CD4-positive, alpha-beta T cell treated with Interleukin-17A for 1 hour (primary cell): ENCODE data around the gene SLC25A21.

ENCODE experiments used
- DNase-seq: peaks from one replicate; pipeline ENCODE4 v3.0.0-alpha.2; 2020

SLC25A21 gene

DNA sequence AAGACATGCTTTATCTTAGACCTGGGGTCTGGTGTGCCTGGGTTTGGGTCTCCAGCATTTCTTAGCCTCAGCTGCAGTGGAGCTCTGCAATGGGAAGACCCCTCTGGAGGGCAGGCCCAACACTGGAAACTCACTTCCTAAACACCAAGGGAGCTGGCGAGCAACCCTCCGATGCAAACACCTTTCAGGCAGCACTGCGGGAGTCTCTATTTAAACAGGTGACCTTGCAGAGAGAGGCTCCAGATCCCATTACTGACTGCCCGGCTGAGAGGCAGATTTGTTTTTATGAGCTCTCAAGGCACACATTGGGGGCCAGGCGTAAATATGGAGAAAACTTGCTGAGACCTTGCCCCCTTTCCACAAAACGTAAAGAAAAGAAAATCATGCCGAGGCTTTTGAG, 315.3 kb downstream of the SLC25A21 start:
- DNase-seq, result no peak

GRCh38 chr14:36856095-36856878, 316.1 kb downstream of the SLC25A21 start:
- no peak for DNase-seq

GRCh38 chr14:36855396-36855795, 317.0 kb downstream of the SLC25A21 start:
- no peak for DNase-seq

DNA sequence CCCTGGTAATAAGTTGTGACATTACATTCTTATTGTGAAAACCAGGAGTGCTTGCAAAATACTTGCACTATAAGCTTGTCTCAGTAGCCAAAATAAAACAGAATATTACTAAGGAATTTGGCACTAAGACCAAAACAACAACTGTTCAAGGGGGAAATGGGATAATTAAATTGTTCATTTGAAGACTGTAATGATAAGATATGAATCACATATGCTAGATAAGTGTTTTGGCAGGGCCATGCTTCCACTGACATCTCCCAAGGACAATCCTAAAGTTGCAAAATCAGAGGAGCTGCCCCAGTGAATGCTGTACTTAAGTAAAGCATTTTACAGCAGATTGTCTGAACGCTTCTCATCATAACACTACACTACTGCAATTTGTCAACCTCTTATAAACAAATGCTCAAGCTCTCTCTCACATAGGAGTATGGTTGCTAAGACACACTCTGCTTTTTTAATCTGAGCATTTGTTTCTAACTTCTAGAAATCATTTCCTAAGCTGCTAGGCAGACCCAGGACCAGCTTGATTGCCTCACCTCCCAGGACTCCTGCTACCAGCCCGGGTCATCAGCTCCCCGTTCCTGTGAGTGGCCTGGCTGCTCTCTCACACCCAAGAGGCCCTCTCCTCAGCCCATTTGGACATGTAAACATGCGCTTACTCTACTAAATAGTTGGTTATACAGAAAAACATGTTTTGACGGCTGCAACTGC, 319.3 kb downstream of the SLC25A21 start:
- no peak for DNase-seq

GRCh38 chr14:36848213-36848612, 324.2 kb downstream of the SLC25A21 start:
- DNase-seq, result no peak

GRCh38 chr14:36847366-36847765, 325.0 kb downstream of the SLC25A21 start:
- DNase-seq, result no peak

GRCh38 chr14:36845356-36846012, 326.9 kb downstream of the SLC25A21 start:
- no peak for DNase-seq

DNA sequence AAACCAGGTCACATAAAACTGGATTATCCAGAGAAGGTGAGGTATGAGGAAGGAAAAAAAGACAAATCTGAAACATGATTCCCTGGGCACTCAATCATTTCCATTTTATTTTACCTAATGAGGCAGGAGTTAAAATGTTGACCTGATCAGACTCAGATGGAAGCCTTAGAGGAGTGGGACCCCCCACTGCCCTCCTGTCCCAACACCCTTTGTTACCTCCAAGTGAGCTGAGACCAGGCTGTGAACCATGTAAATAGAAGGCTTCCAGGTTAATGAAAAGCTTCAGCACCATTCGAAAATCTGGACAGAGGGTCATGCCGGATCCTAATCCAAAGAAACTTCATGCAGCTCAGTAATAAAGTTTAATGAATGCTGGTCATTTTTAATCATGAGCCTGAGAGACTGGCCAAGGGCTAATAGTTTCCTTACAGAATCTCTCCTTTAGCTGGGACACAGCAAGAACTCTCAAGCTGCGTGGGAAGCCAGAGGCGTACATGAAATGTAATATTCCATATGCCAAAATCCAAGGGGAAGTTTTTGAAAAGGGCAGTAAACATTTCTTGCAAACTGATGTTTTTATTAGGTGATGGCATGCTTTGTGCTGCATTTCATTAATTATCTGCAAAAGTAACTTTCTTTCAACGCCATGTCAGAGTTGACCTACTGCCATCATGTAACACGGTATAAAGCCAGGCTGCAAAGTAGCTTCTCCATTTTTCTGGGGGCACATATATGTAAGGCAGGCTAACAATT, 327.8 kb downstream of the SLC25A21 start:
- DNase-seq, result no peak

- no peak for DNase-seq
Observed at GRCh38 chr14:36843410-36843809, 329.0 kb downstream of the SLC25A21 start.

DNA sequence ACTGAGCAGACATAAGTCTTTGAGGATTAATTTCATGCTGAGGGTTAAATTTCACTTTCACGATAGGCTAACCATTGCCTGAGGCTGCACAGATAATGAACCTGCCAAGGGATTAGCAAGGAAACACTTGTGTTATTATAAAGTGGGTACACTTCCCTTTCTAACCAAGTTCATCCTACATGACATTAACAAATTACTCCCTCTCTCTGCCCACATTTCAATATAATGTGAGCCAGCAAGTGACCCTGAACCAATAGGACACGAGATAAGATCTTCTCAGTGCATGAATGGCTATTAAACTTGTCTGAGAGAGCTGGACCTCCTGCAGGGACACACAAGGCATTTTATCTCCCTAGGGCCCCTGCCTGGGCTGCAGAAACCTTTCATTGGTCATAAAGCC, 337.3 kb downstream of the SLC25A21 start:
- DNase-seq, result no peak

GRCh38 chr14:36834293-36834692, 338.1 kb downstream of the SLC25A21 start:
- DNase-seq, result no peak

DNA sequence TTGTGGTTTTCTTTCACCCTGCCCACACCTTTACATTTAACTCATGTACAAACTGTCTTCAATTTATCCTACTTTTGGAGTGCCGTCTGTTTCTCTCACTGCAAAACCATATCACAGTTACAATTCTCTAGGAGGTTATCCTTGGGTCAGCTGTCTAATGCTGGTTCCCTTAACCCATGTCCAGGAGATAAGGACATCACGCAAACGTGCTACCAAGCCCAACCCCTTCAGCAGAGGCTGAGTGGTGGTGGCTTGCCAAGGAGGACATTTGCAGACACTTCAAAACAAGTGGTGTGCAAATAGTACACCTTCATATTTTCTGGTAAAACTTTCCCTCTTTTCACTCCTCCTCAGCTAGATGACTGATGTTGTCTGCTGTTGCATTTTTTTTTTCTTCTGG, 342.9 kb downstream of the SLC25A21 start:
- DNase-seq, result no peak

DNA sequence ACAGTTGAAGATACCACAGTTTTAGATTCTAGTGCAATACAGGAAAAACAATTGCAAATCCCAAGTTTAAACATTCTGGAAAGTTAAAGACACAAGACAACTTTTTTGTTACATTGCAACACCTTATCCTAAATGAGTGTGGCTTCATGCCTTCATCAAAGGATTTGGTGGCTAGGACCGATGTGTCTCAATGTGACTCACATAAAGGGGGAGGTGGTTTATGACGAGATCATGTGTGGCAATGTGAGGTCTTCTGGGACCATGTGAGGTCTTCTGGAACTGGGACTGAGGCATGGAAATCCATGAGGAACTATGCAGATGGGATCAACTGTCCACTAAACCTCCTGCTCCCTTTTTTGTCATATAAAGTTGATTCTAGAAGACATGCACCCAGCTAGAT, 344.5 kb downstream of the SLC25A21 start:
- no peak for DNase-seq

GRCh38 chr14:36826614-36827013, 345.8 kb downstream of the SLC25A21 start:
- no peak for DNase-seq

DNA sequence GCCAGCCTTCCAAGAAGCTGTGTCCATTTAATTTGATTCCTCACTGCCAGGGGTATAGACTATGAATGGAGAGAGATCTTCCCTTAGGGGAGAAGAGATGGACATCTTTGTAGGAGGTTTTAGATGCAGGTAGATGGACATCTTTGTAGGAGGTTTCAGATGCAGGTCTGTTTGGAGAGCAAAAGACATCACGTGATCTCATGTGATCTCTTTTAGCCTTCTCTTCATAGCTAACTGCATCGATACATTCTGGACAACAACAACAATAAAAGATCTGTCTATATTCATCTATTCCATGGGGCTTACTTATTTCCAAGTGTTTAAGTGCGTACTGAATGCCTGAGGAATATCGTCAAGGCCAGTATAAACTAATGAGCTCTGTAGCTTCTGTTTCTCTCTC, 347.6 kb downstream of the SLC25A21 start:
- no peak for DNase-seq

GRCh38 chr14:36823651-36824050, 348.8 kb downstream of the SLC25A21 start:
- no peak for DNase-seq

GRCh38 chr14:36822685-36823084, 349.7 kb downstream of the SLC25A21 start:
- DNase-seq, result no peak

DNA sequence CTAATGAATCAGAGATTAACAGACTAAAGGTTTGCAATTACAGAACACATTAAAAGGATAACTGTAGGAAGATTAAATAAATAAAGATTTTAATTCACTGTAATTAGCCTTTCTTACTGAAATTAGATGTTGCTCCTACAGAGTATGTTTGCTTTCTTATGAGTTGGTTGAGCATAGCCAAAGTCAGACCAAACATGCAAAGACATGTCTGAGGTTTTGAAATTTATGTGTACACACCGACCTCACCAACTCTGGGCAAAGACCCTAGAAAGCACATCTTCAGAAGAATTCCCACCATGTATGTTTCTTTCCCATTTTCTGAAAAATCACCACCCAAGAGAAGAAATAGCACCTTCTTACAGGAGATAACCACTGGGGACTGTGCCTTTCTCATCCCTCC, 351.5 kb downstream of the SLC25A21 start:
- DNase-seq, result no peak

- no peak for DNase-seq
Observed at GRCh38 chr14:36820111-36820709, 352.2 kb downstream of the SLC25A21 start.

DNA sequence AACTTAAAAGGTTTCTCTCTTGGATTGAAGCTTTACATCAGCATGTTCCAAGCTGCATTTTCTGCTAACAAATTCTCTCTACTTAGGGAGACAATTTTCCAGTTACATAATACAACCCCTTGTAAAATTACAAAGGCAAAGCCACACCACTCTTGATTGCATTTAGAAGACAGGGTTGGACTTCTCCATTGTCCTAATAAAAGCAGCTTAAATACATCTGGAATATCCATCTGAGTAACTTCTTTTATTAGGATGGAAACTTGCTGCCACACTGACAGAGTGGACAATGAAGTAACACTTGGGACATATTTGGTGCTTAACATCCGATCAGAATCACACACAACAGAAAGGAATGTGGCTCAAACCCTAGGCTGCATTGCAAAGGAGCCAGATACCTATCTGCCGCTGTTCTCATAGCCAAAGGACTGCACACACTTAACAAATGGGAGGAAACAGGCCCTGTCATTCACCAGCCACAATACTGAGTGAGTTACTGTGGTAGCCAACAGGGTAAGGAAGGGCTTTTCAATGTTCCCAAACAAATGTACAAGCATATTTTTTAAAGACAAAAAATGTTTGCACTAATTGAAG, 353.5 kb downstream of the SLC25A21 start:
- DNase-seq, result no peak

DNA sequence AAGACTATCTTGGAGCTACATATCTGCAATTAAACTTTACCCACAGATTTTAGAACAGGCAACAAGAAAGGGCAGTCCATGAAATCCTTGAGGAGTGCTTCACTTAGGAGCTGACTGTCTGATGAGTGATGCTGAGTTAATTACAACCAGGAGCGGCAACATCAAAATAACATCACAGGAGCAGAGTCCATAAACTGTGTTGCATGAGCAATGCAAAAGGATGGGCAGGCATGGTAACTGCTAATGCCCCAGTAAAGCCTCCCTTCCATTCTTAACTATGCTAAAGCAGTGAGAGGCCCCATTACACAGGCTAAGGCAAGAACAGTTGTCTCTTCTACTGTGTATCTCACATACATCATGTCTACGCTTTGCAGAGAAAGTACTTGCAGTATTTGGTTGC, 354.2 kb downstream of the SLC25A21 start:
- DNase-seq, result no peak
